Fibroblast of lung (primary cell): ENCODE data around the gene ATP13A2.

Source experiments
- CTCF ChIP-seq, 2 donors: IDR thresholded peaks in 1 of 2; conservative IDR thresholded peaks in 1 of 2; 1 replicate in 1 of 2; 2 replicates in 1 of 2; pipeline ENCODE4 v1.5.1; 2011 to 2012; ENCODE audit warnings: low read length in 2 of 2, control low read depth in 1 of 2, inconsistent platforms in 1 of 2, low read depth in 1 of 2, mild to moderate bottlenecking in 1 of 2
- EZH2 ChIP-seq: IDR thresholded peaks from 2 replicates; pipeline ENCODE4 v1.5.1; 2012; ENCODE audit warnings: low read length, control low read depth, mild to moderate bottlenecking; ENCODE audit errors: missing control alignments

DNA sequence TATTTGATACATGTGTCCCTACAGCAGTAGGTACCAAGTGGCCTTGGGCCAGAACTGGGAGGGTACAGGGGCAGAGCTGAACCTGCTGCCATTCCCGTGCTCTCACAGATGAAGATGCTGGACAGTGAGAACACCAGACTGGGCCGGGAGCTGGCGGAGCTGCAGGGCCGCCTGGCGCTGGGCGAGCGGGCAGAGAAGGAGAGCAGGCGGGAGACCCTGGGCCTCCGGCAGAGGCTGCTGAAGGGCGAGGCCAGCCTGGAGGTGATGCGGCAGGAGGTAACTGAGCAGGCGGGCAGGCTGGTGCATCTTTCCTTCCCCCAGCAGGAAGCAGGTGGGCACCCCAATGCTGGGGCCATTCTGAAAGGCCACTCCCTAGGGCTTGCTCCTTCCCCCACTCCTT is 53.3 kb downstream of the ATP13A2 start:
- TF ChIP-seq CTCF (conservative IDR thresholded peaks at IDR 0.05 in 1 of 2, IDR thresholded peaks at IDR 0.05 in 1 of 2; ENCODE audit: low read depth in 1 of 2, low read length in 2 of 2) (no peak), EZH2 (no peak)
